Osteoblast (primary cell): ENCODE data around the gene SLC6A19. TPM values are rescaled to one million over a fixed set of nuclear protein-coding genes. Genes with fewer than 3 reads are reported as not detected.

Experiments used
- DNase-seq: peaks from one replicate; pipeline ENCODE4 v3.0.0; 2011; ENCODE audit warnings: low spot score, mixed read lengths; ENCODE audit not compliant: insufficient read length; ENCODE audit errors: missing footprints
- H2AFZ ChIP-seq: 2 replicates; pipeline ENCODE4 v1.6.0; 2011; ENCODE audit warnings: mild to moderate bottlenecking, low read length
- H3K27ac ChIP-seq: 2 replicates; pipeline ENCODE4 v1.5.1; 2011; ENCODE audit warnings: mild to moderate bottlenecking, low read depth, low read length, moderate library complexity
- H3K27me3 ChIP-seq: 2 replicates; pipeline ENCODE4 v1.6.0; 2012; ENCODE audit warnings: mild to moderate bottlenecking, control low read depth, inconsistent platforms, low read length, moderate library complexity; ENCODE audit not compliant: insufficient read depth
- H3K36me3 ChIP-seq: 2 replicates; pipeline ENCODE4 v1.5.1; 2011; ENCODE audit warnings: mild to moderate bottlenecking, low read length, control low read depth, moderate library complexity; ENCODE audit not compliant: insufficient read depth
- H3K4me1 ChIP-seq: 2 replicates; pipeline ENCODE4 v1.5.1; 2011; ENCODE audit warnings: mild to moderate bottlenecking, low read length, control low read depth, moderate library complexity; ENCODE audit not compliant: insufficient read depth
- H3K4me2 ChIP-seq: 2 replicates; pipeline ENCODE4 v1.6.0; 2011; ENCODE audit warnings: mild to moderate bottlenecking, low read length; ENCODE audit not compliant: insufficient read depth
- H3K4me3 ChIP-seq: fragments of 200-600 bp; sonication (generic); 3 replicates; pipeline ENCODE4 v1.5.1; 2012; ENCODE audit warnings: mild to moderate bottlenecking, low read length, inconsistent platforms; ENCODE audit not compliant: insufficient read depth
- H3K79me2 ChIP-seq: 2 replicates; pipeline ENCODE4 v1.6.0; 2012; ENCODE audit warnings: mild to moderate bottlenecking, low read length, control low read depth, inconsistent platforms; ENCODE audit not compliant: insufficient read depth
- H3K9me3 ChIP-seq: 2 replicates; pipeline ENCODE4 v1.5.1; 2011; ENCODE audit warnings: low read depth, low read length, control low read depth
- H4K20me1 ChIP-seq: 2 replicates; pipeline ENCODE4 v1.6.0; 2012; ENCODE audit warnings: mild to moderate bottlenecking, low read length, control low read depth; ENCODE audit not compliant: insufficient read depth
- total RNA-seq: library from RNA; depleted of rRNA; stranded (reverse); fragments of >200 nt; gene quantifications from 2 replicates; pipeline ENCODE4 v1.2.3, GENCODE V29; 2012
- TF ChIP-seq, protein P1 (sequence below): IDR thresholded peaks from 2 replicates; pipeline ENCODE4 v1.5.1; 2011; ENCODE audit warnings: mild to moderate bottlenecking, low read depth, low read length, moderate library complexity; ENCODE audit errors: extremely low read depth

SLC6A19 gene
- total RNA-seq, 1 donor: not detected

GRCh38 chr5:1253456-1254105 is 52.2 kb downstream of the SLC6A19 start:
- Histone ChIP-seq H3K4me2 (no peak overlapping the region), H3K27me3 (no peaks in the 10 kb centered on the region), H3K27ac (no peak overlapping the region), H3K4me1 (no peaks in the 10 kb centered on the region), H4K20me1 (no peaks in the 10 kb centered on the region), H3K9me3 (no peaks in the 10 kb centered on the region), H3K4me3 (no peak overlapping the region), H3K79me2 (no peaks in the 10 kb centered on the region), H2AFZ (no peak overlapping the region), H3K36me3 (no peaks in the 10 kb centered on the region)
- DNase-seq: no peak
- TF ChIP-seq, protein P1, sequence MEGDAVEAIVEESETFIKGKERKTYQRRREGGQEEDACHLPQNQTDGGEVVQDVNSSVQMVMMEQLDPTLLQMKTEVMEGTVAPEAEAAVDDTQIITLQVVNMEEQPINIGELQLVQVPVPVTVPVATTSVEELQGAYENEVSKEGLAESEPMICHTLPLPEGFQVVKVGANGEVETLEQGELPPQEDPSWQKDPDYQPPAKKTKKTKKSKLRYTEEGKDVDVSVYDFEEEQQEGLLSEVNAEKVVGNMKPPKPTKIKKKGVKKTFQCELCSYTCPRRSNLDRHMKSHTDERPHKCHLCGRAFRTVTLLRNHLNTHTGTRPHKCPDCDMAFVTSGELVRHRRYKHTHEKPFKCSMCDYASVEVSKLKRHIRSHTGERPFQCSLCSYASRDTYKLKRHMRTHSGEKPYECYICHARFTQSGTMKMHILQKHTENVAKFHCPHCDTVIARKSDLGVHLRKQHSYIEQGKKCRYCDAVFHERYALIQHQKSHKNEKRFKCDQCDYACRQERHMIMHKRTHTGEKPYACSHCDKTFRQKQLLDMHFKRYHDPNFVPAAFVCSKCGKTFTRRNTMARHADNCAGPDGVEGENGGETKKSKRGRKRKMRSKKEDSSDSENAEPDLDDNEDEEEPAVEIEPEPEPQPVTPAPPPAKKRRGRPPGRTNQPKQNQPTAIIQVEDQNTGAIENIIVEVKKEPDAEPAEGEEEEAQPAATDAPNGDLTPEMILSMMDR: no peak

- Histone ChIP-seq H3K4me1 (no peaks in the 10 kb centered on the region), H3K79me2 (no peaks in the 10 kb centered on the region), H3K27ac (no peak overlapping the region), H3K4me3 (no peak overlapping the region), H3K9me3 (no peaks in the 10 kb centered on the region), H3K27me3 (no peaks in the 10 kb centered on the region), H4K20me1 (no peaks in the 10 kb centered on the region), H3K36me3 (no peaks in the 10 kb centered on the region), H3K4me2 (no peak overlapping the region), H2AFZ (no peak overlapping the region)
- DNase-seq: no peak
- TF ChIP-seq, protein P1: no peak
These were observed 52.8 kb downstream of the SLC6A19 start for GRCh38 chr5:1254196-1254595.

DNA sequence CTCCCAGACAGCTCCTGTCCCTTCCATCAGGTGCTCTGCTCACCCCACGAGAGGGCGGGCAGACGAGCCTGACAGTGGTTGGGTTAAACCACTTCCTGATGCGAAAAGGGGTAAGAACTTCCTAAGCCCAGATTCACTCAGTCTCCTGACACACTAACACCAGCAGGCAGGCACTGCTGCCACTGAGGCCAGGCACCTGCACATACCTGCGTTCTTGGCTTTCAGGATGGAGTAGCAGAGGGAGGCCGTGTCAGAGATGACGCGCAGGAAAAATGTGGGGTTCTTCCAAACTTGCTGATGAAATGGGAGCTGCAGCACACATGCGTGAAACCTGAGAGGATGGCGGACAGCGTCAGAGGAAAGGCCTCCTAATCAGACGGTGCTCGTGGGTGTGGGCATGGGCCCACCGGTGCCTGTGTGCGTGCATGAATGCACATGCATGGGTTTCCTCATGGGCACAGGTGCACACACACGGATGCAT is 53.7 kb downstream of the SLC6A19 start:
- no peak for DNase-seq
- TF ChIP-seq, protein P1: no peak
- no peaks in the 10 kb centered on the region for H3K27me3 ChIP-seq

DNA sequence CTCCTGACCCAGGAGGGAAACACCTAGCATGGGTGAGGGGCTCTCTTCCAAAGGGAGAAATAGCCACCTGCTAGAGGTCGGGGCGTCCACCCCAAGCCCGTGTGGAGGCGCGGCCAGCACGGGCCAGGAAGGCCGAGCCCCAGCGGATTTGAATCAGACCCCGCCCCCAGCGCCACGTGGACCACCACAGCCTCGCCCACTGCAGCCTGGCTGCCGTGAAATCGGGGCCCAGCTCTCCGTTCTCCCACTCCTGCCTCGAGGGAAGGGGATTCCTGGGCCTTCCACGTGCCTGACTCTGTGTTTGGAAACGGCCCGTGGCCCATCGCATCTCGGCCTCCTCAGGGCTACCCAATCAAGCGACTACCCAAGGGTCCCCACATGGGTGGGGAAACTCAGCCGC is 55.4 kb downstream of the SLC6A19 start:
- TF ChIP-seq, protein P1: no peak
- H2AFZ ChIP-seq: no peak overlapping the region
- no peaks in the 10 kb centered on the region for H3K27me3 ChIP-seq
- no peaks in the 10 kb centered on the region for H3K79me2 ChIP-seq
- no peaks in the 10 kb centered on the region for H3K36me3 ChIP-seq
- no peaks in the 10 kb centered on the region for H4K20me1 ChIP-seq
- no peaks in the 10 kb centered on the region for H3K4me1 ChIP-seq
- DNase-seq: no peak
- H3K4me2 ChIP-seq: no peak overlapping the region
- H3K4me3 ChIP-seq: no peak overlapping the region
- H3K9me3 ChIP-seq: peaks cover 3% of the 10 kb centered on the region
- no peak overlapping the region for H3K27ac ChIP-seq

More for the DNA sequence above, 53.7 kb downstream of the SLC6A19 start:
- Histone ChIP-seq H3K27ac (no peak overlapping the region), H2AFZ (no peak overlapping the region), H3K4me1 (no peaks in the 10 kb centered on the region), H4K20me1 (no peaks in the 10 kb centered on the region), H3K4me2 (no peak overlapping the region), H3K79me2 (no peaks in the 10 kb centered on the region), H3K36me3 (no peaks in the 10 kb centered on the region), H3K4me3 (no peak overlapping the region), H3K9me3 (peaks cover 3% of the 10 kb centered on the region)
